IMR-90 (cell line): ENCODE measurements around the gene KIF6.

Source experiments
- BHLHE40 ChIP-seq: fragments of 150-350 bp; IDR thresholded peaks from 2 replicates; pipeline ENCODE4 v1.6.1; 2016; ENCODE audit warnings: mild to moderate bottlenecking, low read depth, low read length
- CEBPB ChIP-seq: IDR thresholded peaks from 2 replicates; pipeline ENCODE4 v1.6.1; 2012; ENCODE audit warnings: low read depth, low read length, improper control_type of control experiment
- CTCF ChIP-seq: conservative IDR thresholded peaks from 2 replicates; pipeline ENCODE4 v1.5.1; 2012; ENCODE audit warnings: mild to moderate bottlenecking, low read depth, low read length, improper control_type of control experiment
- ELK1 ChIP-seq: fragments of 150-350 bp; IDR thresholded peaks from 2 replicates; pipeline ENCODE4 v1.6.1; 2016; ENCODE audit warnings: low read depth, mild to moderate bottlenecking, low read length, moderate library complexity, borderline replicate concordance
- FOS ChIP-seq: fragments of 150-350 bp; IDR thresholded peaks from 2 replicates; pipeline ENCODE4 v1.6.1; 2016; ENCODE audit warnings: low read depth, low read length
- MAFK ChIP-seq: IDR thresholded peaks from 2 replicates; pipeline ENCODE4 v1.6.1; 2012; ENCODE audit warnings: low read depth, low read length, improper control_type of control experiment
- MXI1 ChIP-seq: IDR thresholded peaks from 2 replicates; pipeline ENCODE4 v1.6.1; 2012; ENCODE audit warnings: low read depth, mild to moderate bottlenecking, low read length, moderate library complexity, borderline replicate concordance
- NFE2L2 ChIP-seq: fragments of 150-350 bp; IDR thresholded peaks from 2 replicates; pipeline ENCODE4 v1.6.1; 2016; ENCODE audit warnings: low read depth, mild to moderate bottlenecking, low read length
- POLR2A ChIP-seq: IDR thresholded peaks from 2 replicates; pipeline ENCODE4 v1.6.1; 2012; ENCODE audit warnings: mild to moderate bottlenecking, low read depth, low read length
- RAD21 ChIP-seq: IDR thresholded peaks from 2 replicates; pipeline ENCODE4 v1.6.1; 2012; ENCODE audit warnings: low read length, improper control_type of control experiment
- RCOR1 ChIP-seq: IDR thresholded peaks from 2 replicates; pipeline ENCODE4 v1.6.1; 2012; ENCODE audit warnings: mild to moderate bottlenecking, low read length, improper control_type of control experiment; ENCODE audit not compliant: insufficient replicate concordance
- RFX5 ChIP-seq: IDR thresholded peaks from 2 replicates; pipeline ENCODE4 v1.8.0; 2012; ENCODE audit warnings: low read depth, mild to moderate bottlenecking, low read length, moderate library complexity
- SMC3 ChIP-seq: fragments of 150-350 bp; IDR thresholded peaks from 2 replicates; pipeline ENCODE4 v1.6.1; 2016; ENCODE audit warnings: low read depth, mild to moderate bottlenecking, antibody characterized with exemption, low read length, moderate library complexity
- USF2 ChIP-seq: fragments of 150-350 bp; IDR thresholded peaks from 2 replicates; pipeline ENCODE4 v1.6.1; 2017; ENCODE audit warnings: mild to moderate bottlenecking, antibody characterized with exemption, low read length, low read depth

GRCh38 chr6:39608652-39609345, 116.4 kb downstream of the KIF6 start:
- TF ChIP-seq CTCF = no peak
- no peak for TF ChIP-seq RCOR1
- TF ChIP-seq USF2 = no peak
- TF ChIP-seq SMC3 = no peak
- no peak for TF ChIP-seq POLR2A
- no peak for TF ChIP-seq ELK1
- TF ChIP-seq CEBPB = no peak
- TF ChIP-seq MXI1 = no peak
- no peak for TF ChIP-seq RFX5
- no peak for TF ChIP-seq RAD21
- TF ChIP-seq FOS = no peak
- no peak for TF ChIP-seq MAFK
- no peak for TF ChIP-seq NFE2L2
- TF ChIP-seq BHLHE40 = no peak
